Right lung (tissue), 5 donors: Measurements from ENCODE around the gene PF4V1. TPM values are rescaled to one million over a fixed set of nuclear protein-coding genes. Genes with fewer than 3 reads are reported as not detected.

Source experiments
- polyA plus RNA-seq, 5 donors: library from polyadenylated mRNA; unstranded; fragments of 120-200 nt; gene quantifications; one replicate each; pipeline versions ENCODE4 v1.2.1 to v1.2.3, GENCODE V29; 2013; ENCODE audit warnings: inconsistent platforms in 1 of 5, low replicate concordance in 1 of 5; ENCODE audit not compliant: insufficient read length in 5 of 5, insufficient read depth in 1 of 5

Gene PF4V1
- polyA plus RNA-seq, 5 donors = 0.52 to 2.3 (median 0.74) TPM; not detected in 1

Other genes starting within 250 kb of the PF4V1 start
- gene RASSF6, start 232.9 kb upstream of the PF4V1 start, polyA plus RNA-seq = 1 to 10 TPM; 1.3 to 2.7 (median 2.4) TPM
- 1 to 10 TPM; 1.4 to 2.4 (median 2.0) TPM for gene CXCL8, start 112.7 kb upstream of the PF4V1 start, polyA plus RNA-seq
- under 1 TPM in 2 of 5 donors, not detected in 3; 0.08 to 0.18 TPM for gene CXCL6, start 16.6 kb upstream of the PF4V1 start, polyA plus RNA-seq
- gene CXCL1, start 16.1 kb downstream of the PF4V1 start, polyA plus RNA-seq = 1 to 10 TPM in 4 of 5 donors, under 1 TPM in 1; 0.84 to 2.9 (median 2.0) TPM
- 10 to 100 TPM; 11.6 to 16.9 (median 13.9) TPM for gene PF4, start 128.7 kb downstream of the PF4V1 start, polyA plus RNA-seq
- 10 to 100 TPM; 21.0 to 49.9 (median 42.8) TPM for gene PPBP, start 134.9 kb downstream of the PF4V1 start, polyA plus RNA-seq
- under 1 TPM; 0.09 to 0.35 (median 0.20) TPM for gene CXCL5, start 145.4 kb downstream of the PF4V1 start, polyA plus RNA-seq
- gene CXCL3, start 185.4 kb downstream of the PF4V1 start, polyA plus RNA-seq = 1 to 10 TPM in 3 of 5 donors, under 1 TPM in 2; 0.70 to 1.8 (median 1.0) TPM
- gene CXCL2, start 245.9 kb downstream of the PF4V1 start, polyA plus RNA-seq = 1 to 10 TPM in 4 of 5 donors, under 1 TPM in 1; 0.51 to 2.6 (median 1.6) TPM